GM19025 (cell line): ENCODE data around the gene HIP1.
"Not testable (repeated sequence)": the region's sequence is repeated elsewhere in the genome, so short reads cannot be mapped to it uniquely, and the experiment has no call there.

Experiments used
- ATAC-seq: cut with Tn5 transposase; IDR thresholded peaks from one replicate; pipeline ENCODE4 v1.9.1; 2021; ENCODE audit warnings: mild to moderate bottlenecking, low read depth, moderate library complexity; ENCODE audit not compliant: unreplicated experiment

The HIP1 gene

GRCh38 chr7:75738604-75738974 is at the start of gene HIP1:
HIP1 (minus strand) TSS chr7:75738941; CDS start chr7:75738920, 21 bp downstream.
- ATAC-seq: peak; percentile 2

- ATAC-seq: not testable (repeated sequence)
These were observed 49.6 kb upstream of the HIP1 start for GRCh38 chr7:75788154-75788847.

GRCh38 chr7:75783058-75783457 is 44.3 kb upstream of the HIP1 start:
- ATAC-seq: not testable (repeated sequence)

GRCh38 chr7:75780647-75781273 is 42.0 kb upstream of the HIP1 start:
- not testable (repeated sequence) for ATAC-seq

- not testable (repeated sequence) for ATAC-seq
These were observed 40.8 kb upstream of the HIP1 start for GRCh38 chr7:75779516-75779915.

- not testable (repeated sequence) for ATAC-seq
These were observed 40.3 kb upstream of the HIP1 start for GRCh38 chr7:75779035-75779434.

GRCh38 chr7:75776295-75776971 is 37.7 kb upstream of the HIP1 start:
- ATAC-seq: no peak

GRCh38 chr7:75773958-75774357 is 35.2 kb upstream of the HIP1 start:
- not testable (repeated sequence) for ATAC-seq

- ATAC-seq: no peak
These were observed 33.6 kb upstream of the HIP1 start, which contains the start of gene CCL26 for GRCh38 chr7:75772081-75773077. CCL26 (minus strand) TSS chr7:75772211; CDS start chr7:75772176, 35 bp downstream.

- no peak for ATAC-seq
These were observed 32.5 kb upstream of the HIP1 start for GRCh38 chr7:75771224-75771623.

GRCh38 chr7:75762350-75762917 is 23.7 kb upstream of the HIP1 start:
- ATAC-seq: no peak

GRCh38 chr7:75761801-75762200 is 23.1 kb upstream of the HIP1 start:
- not testable (repeated sequence) for ATAC-seq

- ATAC-seq: no peak
These were observed 19.8 kb upstream of the HIP1 start for GRCh38 chr7:75758491-75758890.

GRCh38 chr7:75757860-75758259 is 19.1 kb upstream of the HIP1 start:
- ATAC-seq: no peak

- ATAC-seq: no peak
These were observed 18.4 kb upstream of the HIP1 start for GRCh38 chr7:75756991-75757676.

- ATAC-seq: no peak
These were observed 17.7 kb upstream of the HIP1 start for GRCh38 chr7:75756206-75756990.

- ATAC-seq: no peak
These were observed 4.7 kb upstream of the HIP1 start for GRCh38 chr7:75743455-75743859.

- ATAC-seq: no peak
These were observed 2.2 kb upstream of the HIP1 start for GRCh38 chr7:75740846-75741497.
